ENCODE data around the gene FAM83C. TPM values are rescaled to one million over a fixed set of nuclear protein-coding genes. Genes with fewer than 3 reads are reported as not detected.

The FAM83C gene
- total RNA-seq, 1 experiment from 2014 or later = not detected

DNA sequence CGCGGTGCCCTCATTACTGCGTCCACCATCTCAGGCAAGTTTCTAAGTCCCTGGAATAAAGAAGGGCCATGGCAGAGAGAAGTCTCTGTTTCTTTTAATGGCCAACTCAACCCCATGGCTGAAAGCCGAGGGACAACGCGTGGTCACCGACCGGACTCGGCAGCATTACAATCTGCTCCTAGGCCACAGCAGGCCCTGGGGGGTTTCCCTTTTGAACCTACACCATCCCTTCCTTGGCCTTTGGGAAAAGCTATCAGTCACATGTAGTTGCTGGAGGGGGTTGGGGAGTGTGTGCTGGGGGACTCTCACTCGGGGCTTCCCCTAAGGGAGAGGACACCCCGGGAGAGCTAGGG lies 11.1 kb upstream of the FAM83C start:
- DNase-seq (ENCODE audit: low read depth, low spot score) (no peak), ATAC-seq (no peak)
- no peaks in the 10 kb centered on the region for H3K9me2 ChIP-seq (ENCODE audit: insufficient read depth)
- H3K79me2 ChIP-seq (ENCODE audit: insufficient read depth, low read length) = no peaks in the 10 kb centered on the region
- H3K4me1 ChIP-seq (ENCODE audit: control insufficient read depth in 1 of 2, insufficient read depth in 2 of 2, low read length in 2 of 2) = peaks cover 44 to 61% of the 10 kb centered on the region in 2 experiments
- intact Hi-C loops (cut with micrococcal nuclease) = no loop called here
- no peak overlapping the region for H3K27ac ChIP-seq (ENCODE audit: low read depth, low read length)
- ChIA-PET RAD21 (ENCODE audit: low non-redundant PET in 1 of 2, low total read pairs in 2 of 2, uncharacterized antibody in 2 of 2, unreplicated experiment in 2 of 2) (interaction anchor here (0.6 to 3.6 kb wide), 3 partner anchors 25 to 786 kb away, joined by 3 to 26 read pairs (median 3); no protein-coding TSS in a partner anchor), CTCF (interaction anchor here (0.9 to 9.7 kb wide), 11 partner anchors 9 to 207 kb away, joined by 3 to 108 read pairs (median 9); partner anchors contain the start of genes EIF6 and FAM83C), POLR2A (interaction anchor here (1.2 to 4.3 kb wide), 3 partner anchors 8 to 151 kb away, joined by 3 to 19 read pairs (median 8); partner anchors contain the start of gene CEP250)
- no peaks in the 10 kb centered on the region for H3K9me3 ChIP-seq (ENCODE audit: control insufficient read depth in 1 of 2, insufficient read depth in 1 of 2, low read depth in 1 of 2, low read length in 2 of 2)
- H3K4me3 ChIP-seq (replicated peaks in 1 of 2; ENCODE audit: low read depth in 1 of 2, low read length in 2 of 2) = no peak overlapping the region
- peak overlapping the region; percentile 58; the same call in 1 of the 2 replicates for H3K9ac ChIP-seq (ENCODE audit: low read length)
- H3K36me3 ChIP-seq (ENCODE audit: control insufficient read depth in 1 of 2, insufficient read depth in 2 of 2, low read length in 2 of 2) = 0 out of 4 replicates have a peak, but pooled peaks cover 0 to 2% of the 10 kb centered on the region in 2 experiments
- no peaks in the 10 kb centered on the region for H3K27me3 ChIP-seq (ENCODE audit: insufficient read depth, low read length)
- BruUV-seq (replicated peaks) = no TSS peak
- H3K4me2 ChIP-seq (ENCODE audit: low read length) = peak overlapping the region; percentile 73
- TF ChIP-seq POLR2A (IDR thresholded peaks at IDR 0.05; ENCODE audit: borderline replicate concordance, extremely low read depth, insufficient read depth, insufficient read length) (no peak), ELF1 (IDR thresholded peaks at IDR 0.05; ENCODE audit: borderline replicate concordance, low read depth) (no peak), ZFX (IDR thresholded peaks at IDR 0.05) (no peak; the same call in 1 of the 2 replicates), ZBTB33 (IDR thresholded peaks at IDR 0.05; ENCODE audit: extremely low read depth, insufficient replicate concordance, low read length) (no peak), MAX (IDR thresholded peaks at IDR 0.05) (no peak), ZNF274 (IDR thresholded peaks at IDR 0.05; ENCODE audit: low read depth, low read length) (no peak), CEBPB (IDR thresholded peaks at IDR 0.05; ENCODE audit: low read depth) (no peak), CTCF (IDR thresholded peaks at IDR 0.05 in 2 of 3, conservative IDR thresholded peaks at IDR 0.05 in 1 of 3; ENCODE audit: borderline replicate concordance in 1 of 3, insufficient read depth in 1 of 3, low read depth in 2 of 3, low read length in 2 of 3) (no peak), FOSL1 (IDR thresholded peaks at IDR 0.05; ENCODE audit: low read depth) (no peak), SIN3A (IDR thresholded peaks at IDR 0.05; ENCODE audit: low read depth) (no peak), CBX3 (IDR thresholded peaks at IDR 0.05; ENCODE audit: low read depth) (no peak), EZH2 (IDR thresholded peaks at IDR 0.05) (no peak), YY1 (IDR thresholded peaks at IDR 0.05; ENCODE audit: extremely low read depth, insufficient replicate concordance, low read depth, low read length) (no peak), EGR1 (IDR thresholded peaks at IDR 0.05; ENCODE audit: low read depth) (no peak), EZH2phosphoT487 (IDR thresholded peaks at IDR 0.05; ENCODE audit: borderline replicate concordance) (no peak), POLR2AphosphoS5 (IDR thresholded peaks at IDR 0.05; ENCODE audit: low read depth, low read length) (no peak)
- TF ChIP-seq, protein P1, sequence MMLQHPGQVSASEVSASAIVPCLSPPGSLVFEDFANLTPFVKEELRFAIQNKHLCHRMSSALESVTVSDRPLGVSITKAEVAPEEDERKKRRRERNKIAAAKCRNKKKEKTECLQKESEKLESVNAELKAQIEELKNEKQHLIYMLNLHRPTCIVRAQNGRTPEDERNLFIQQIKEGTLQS (IDR thresholded peaks at IDR 0.05) = no peak
- no peak overlapping the region for H2AFZ ChIP-seq (ENCODE audit: low read depth, low read length, poor library complexity, severe bottlenecking)
- H4K20me1 ChIP-seq (ENCODE audit: insufficient read depth) = no peaks in the 10 kb centered on the region
